ELF-1 (cell line): Measurements from ENCODE around the gene RPS8.
"Not testable (repeated sequence)": the region's sequence is repeated elsewhere in the genome, so short reads cannot be mapped to it uniquely, and the experiment has no call there.

ENCODE experiments used
- DNase-seq: peaks from one replicate; pipeline ENCODE4 v3.0.0-alpha.2; 2016; ENCODE audit warnings: low read depth, low spot score

Gene RPS8

GRCh38 chr1:44803062-44803311 lies 27.6 kb downstream of the RPS8 start:
- no peak for DNase-seq

- DNase-seq, result no peak
These were observed 28.2 kb downstream of the RPS8 start for GRCh38 chr1:44803312-44804095.

DNA sequence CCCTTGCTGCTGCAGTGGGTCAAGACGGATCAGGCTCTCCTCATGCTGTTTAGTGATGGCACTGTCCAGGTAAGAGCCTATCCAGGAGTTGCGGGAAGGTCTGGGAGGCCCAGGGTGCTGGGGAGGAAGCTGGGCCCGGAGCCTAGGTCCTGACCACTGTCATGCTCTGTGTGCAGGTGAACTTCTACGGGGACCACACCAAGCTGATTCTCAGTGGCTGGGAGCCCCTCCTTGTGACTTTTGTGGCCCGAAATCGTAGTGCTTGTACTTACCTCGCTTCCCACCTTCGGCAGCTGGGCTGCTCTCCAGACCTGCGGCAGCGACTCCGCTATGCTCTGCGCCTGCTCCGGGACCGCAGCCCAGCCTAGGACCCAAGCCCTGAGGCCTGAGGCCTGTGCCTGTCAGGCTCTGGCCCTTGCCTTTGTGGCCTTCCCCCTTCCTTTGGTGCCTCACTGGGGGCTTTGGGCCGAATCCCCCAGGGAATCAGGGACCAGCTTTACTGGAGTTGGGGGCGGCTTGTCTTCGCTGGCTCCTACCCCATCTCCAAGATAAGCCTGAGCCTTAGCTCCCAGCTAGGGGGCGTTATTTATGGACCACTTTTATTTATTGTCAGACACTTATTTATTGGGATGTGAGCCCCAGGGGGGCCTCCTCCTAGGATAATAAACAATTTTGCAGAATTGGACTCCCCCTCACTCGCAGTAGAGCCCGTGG lies 30.1 kb downstream of the RPS8 start:
- DNase-seq, result no peak

GRCh38 chr1:44806025-44806703 lies 30.8 kb downstream of the RPS8 start:
- no peak for DNase-seq

DNA sequence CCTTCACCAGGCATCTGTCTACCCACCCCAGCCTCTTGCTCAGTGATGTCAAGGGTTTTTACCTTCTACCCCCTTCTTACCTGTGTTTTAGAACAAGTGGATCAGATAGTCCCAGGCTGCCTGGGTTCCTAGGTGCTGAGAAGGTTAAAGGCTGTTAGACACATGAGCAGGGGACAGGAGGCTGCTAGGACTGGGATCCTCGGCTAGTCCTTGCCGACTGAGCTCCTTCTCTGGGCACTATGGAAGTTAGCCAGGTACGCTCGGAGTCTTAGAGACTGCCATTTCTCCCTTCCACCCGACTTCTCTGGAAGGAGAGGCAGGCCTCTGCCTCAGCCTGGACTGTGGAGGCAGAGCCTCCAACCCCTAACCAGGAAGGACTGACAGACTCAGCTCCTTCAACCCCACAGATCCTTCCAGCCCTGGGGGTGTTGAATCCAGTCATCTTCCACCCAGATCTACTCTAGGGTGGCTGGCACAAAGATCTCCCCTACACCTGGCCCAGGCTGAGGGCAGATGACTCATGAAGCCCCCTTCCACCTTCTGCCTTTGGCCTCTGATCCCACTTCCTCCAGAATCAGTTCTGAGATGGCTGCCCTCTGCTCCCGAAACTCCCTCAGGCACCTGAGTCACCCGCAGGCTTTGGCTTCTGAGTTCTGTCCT lies 31.5 kb downstream of the RPS8 start, which contains the start of gene DYNLT4:
Gene DYNLT4, minus strand, starts transcription at position 648 of the 660 bp plus-strand sequence. CDS start 683 bp downstream, outside the sequence.
- DNase-seq, result no peak

- DNase-seq, result peak; percentile 98
These were observed 32.2 kb downstream of the RPS8 start for GRCh38 chr1:44807364-44808062.

DNA sequence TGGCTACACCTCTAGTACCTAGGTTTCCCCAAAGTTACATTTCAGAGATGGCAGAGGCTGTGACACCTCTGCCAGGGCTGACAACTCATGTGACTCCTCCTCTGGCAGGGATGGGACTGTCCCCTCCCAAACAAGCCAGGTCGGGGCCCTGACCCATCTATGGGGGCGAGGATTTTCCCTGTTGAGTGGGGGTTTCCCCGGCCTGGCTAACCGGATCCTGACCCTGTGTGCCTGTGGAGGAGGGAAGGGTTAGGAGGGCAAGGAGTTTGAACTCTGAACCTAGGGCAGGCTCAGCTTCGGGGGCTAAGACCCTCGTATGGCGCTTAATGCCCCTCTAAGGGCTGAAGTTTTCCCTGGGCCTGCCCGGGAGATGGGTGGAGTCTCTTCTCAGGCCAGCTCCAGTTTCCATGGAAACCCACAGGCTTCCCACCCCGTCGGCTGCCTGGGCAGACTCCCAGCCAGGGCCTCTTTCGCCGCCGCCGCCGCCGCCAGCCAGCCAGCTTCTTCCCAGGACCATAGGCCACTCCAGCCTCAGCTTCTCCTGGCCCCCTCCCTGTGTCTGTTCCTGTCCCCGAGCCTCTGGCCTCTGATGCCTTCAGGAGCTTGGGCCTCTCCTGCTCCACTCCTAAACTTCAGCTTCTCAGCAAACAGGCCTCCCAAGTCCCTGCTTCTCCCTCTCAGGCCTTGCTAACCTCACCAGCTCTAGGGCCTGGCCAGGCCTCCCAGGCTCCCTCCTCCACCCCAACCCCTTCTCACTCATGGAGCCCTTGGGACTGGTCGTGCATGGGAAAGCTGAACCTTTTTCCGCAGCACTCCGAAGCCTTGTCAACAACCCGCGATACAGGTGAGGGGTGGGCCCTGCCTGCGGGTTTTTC lies 33.0 kb downstream of the RPS8 start, which contains the start of gene BTBD19:
Gene BTBD19, plus strand, starts transcription at position 461 of the 875 bp plus-strand sequence. Its CDS starts 298 bp downstream, at position 759.
- DNase-seq, result peak; percentile 91

GRCh38 chr1:44808938-44809917 lies 33.9 kb downstream of the RPS8 start:
- DNase-seq, result peak; percentile 44

DNA sequence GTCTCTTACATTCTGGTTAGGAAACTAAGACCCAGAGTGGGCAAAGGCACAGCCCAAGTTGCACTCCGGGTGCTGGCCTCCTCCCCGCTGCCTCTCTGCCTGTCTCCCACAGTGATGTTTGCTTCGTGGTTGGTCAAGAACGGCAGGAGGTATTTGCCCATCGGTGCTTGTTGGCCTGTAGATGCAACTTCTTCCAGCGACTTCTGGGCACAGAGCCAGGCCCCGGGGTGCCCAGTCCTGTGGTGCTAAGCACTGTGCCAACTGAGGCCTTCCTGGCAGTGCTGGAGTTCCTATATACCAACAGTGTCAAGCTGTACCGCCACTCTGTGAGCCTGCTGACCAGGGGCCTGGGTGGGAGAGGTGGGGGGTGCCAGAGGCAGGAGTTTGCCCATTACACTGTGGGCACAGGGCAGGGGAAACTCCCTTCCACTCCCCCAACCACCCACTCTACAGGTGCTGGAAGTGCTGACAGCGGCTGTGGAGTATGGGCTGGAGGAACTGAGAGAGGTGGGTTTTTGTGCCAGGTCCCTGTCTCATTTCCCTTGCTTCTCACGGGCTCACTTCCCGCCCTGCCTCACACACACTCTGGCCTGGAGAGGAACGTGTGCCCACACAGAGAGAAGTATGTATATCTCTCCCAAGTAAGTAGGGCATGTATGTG lies 34.9 kb downstream of the RPS8 start:
- no peak for DNase-seq

DNA sequence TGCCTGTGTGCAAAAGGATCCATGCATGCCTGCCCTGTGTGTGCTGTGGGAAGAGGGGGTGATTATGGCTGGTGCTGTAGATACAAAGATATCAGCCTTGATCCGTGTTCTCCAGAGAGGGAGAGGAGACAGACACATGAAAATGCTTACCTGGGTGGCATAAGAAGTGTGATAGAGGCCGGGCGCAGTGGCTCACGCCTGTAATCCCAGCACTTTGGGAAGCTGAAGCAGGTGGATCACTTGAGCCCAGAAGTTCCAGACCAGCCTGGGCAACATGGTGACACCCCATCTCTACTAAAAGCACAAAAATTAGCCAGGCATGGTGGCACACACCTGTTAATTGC lies 35.4 kb downstream of the RPS8 start:
- DNase-seq, result not testable (repeated sequence)

DNA sequence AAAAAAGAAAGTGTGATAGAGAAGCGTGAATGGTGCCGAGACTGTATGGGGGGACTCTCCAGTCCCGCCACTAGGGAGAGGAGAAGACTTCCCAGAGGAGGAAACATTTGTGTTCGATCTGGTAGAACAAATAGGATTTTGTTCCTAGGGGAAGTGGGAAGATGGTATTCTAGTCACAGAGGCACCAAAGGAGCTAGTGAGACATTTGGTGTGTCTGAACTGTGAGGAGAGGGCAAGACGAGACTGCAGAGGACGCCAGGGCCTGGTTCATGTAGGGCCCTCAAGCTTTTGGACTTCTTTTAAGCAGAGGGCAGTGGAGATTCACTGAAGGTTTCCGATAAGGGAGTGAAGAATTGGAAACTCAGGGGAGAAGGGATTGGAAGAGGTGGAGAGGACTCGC lies 35.9 kb downstream of the RPS8 start:
- DNase-seq, result no peak

DNA sequence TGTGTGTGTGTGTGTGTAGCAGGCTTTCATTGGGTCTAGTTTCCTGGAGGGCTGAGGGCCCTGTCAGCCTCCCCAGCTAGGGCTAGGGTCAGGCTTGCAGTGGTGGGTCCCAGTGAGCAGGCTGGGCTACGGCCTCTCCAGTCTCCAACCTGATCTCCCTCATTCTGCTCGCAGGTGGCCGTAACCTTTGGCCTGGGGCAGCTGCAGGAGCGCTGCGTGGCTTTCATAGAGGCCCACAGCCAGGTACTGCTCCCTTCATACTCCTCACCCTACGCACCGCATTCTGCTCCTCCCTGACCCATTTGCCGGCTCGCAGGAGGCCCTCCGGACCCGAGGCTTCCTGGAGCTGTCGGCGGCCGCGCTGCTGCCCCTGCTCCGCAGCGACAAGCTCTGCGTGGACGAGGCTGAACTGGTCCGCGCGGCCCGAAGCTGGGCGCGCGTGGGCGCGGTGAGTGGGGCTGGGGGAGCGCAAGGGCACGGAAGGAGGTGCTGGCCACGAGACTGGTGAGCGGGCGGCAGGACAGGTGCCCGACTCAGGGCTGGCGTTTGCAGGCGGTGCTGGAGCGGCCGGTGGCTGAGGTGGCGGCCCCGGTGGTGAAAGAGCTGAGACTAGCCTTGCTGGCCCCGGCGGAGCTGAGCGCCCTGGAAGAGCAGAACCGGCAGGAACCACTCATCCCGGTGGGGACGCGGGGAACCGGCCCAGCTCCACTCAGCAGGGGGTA lies 37.6 kb downstream of the RPS8 start:
- DNase-seq, result peak; percentile 52

GRCh38 chr1:44815926-44816325 lies 40.6 kb downstream of the RPS8 start:
- DNase-seq, result not testable (repeated sequence)

- DNase-seq, result no peak
These were observed 42.0 kb downstream of the RPS8 start for GRCh38 chr1:44817307-44817706.

- DNase-seq, result no peak
These were observed 42.6 kb downstream of the RPS8 start for GRCh38 chr1:44817771-44818495.

DNA sequence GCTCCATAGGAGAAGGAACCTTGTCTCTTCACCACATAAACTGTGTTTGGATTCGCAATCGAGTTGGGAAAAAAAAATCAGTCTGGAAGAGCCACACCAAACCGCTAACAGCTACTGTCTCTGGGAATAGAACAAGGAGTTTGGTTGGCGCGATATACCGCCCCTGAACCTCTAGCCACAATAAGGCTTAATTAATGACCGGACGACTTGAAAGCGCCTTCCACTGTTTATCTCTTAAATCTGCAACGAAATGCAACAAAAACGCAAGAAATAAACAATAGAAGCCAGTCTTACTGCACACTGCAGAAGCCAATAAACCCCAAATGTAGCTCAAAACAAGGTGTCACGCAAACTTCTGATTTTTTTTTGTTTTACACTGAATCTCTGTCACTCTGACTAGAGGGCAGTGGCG lies 43.9 kb downstream of the RPS8 start:
- no peak for DNase-seq

- peak; percentile 95 for DNase-seq
These were observed 44.4 kb downstream of the RPS8 start for GRCh38 chr1:44819608-44820327.
